Peyer's patch (tissue), 4 donors: Measurements from ENCODE around the gene BRMS1L.

Experiments
- CTCF ChIP-seq, 6 experiments: fragments of 450-650 bp in 4 of 6; fragments of 200-600 bp in 2 of 6; sonication (generic) in 1 of 6; IDR thresholded peaks; one replicate each; pipeline ENCODE4 v1.5.1; 2017 to 2019; ENCODE audit warnings: antibody characterized with exemption in 6 of 6, mild to moderate bottlenecking in 3 of 6, moderate library complexity in 1 of 6
- POLR2A ChIP-seq, 2 donors: fragments of 450-650 bp; IDR thresholded peaks; one replicate each; pipeline ENCODE4 v1.5.1; 2017; ENCODE audit warnings: antibody characterized with exemption in 2 of 2, mild to moderate bottlenecking in 2 of 2, moderate library complexity in 2 of 2

GRCh38 chr14:35808638-35809563, 17.2 kb upstream of the BRMS1L start, which contains the start of gene RALGAPA1:
- peak in 4 of 6 experiments; percentile 35 to 69 (median 61) for TF ChIP-seq CTCF (IDR thresholded peaks at IDR 0.05)
- TF ChIP-seq POLR2A (IDR thresholded peaks at IDR 0.05): peak; percentile 95 to 96
